ENCODE measurements around the gene ECE2. TPM values are rescaled to one million over a fixed set of nuclear protein-coding genes. Genes with fewer than 3 reads are reported as not detected.

ECE2 gene
- total and polyA plus RNA-seq, 4 donors: not detected

- Histone ChIP-seq H3K9ac (ENCODE audit: low read depth in 1 of 2, low read length in 2 of 2) (no peak overlapping the region), H3K9me3 (ENCODE audit: control insufficient read depth in 4 of 4, low read length in 3 of 4) (no peaks in the 10 kb centered on the region), H3K27me3 (ENCODE audit: control insufficient read depth in 4 of 4, insufficient read depth in 4 of 4, low read length in 3 of 4) (no peaks in the 10 kb centered on the region), H3K4me3 (ENCODE audit: low read depth in 1 of 3, low read length in 3 of 3) (no peak overlapping the region), H3K27ac (ENCODE audit: low read depth in 1 of 2, low read length in 2 of 2) (no peak overlapping the region), H3K4me1 (ENCODE audit: control insufficient read depth in 4 of 4, insufficient read depth in 4 of 4, low read length in 3 of 4) (peaks cover 0 to 11% (median 7%) of the 10 kb centered on the region in 4 donors), H3K36me3 (ENCODE audit: control insufficient read depth in 4 of 4, insufficient read depth in 3 of 4, low read depth in 1 of 4, low read length in 3 of 4) (peaks cover 53 to 96% (median 88%) of the 10 kb centered on the region in 4 donors)
- no peak for TF ChIP-seq REST (IDR thresholded peaks at IDR 0.05)
- TF ChIP-seq EGR1 (IDR thresholded peaks at IDR 0.05; ENCODE audit: low read depth in 2 of 2): no peak
- TF ChIP-seq TAF1 (conservative IDR thresholded peaks at IDR 0.05): no peak
- no peak for TF ChIP-seq ZBTB33 (IDR thresholded peaks at IDR 0.05)
- no peak for TF ChIP-seq GABPA (IDR thresholded peaks at IDR 0.05 in 1 of 2, conservative IDR thresholded peaks at IDR 0.05 in 1 of 2)
- no peak for TF ChIP-seq NR2F2 (IDR thresholded peaks at IDR 0.05)
- no peak for TF ChIP-seq JUND (IDR thresholded peaks at IDR 0.05)
- no peak for TF ChIP-seq RXRA (IDR thresholded peaks at IDR 0.05)
- TF ChIP-seq FOXA1 (IDR thresholded peaks at IDR 0.05): no peak
- no peak for TF ChIP-seq ATF3 (IDR thresholded peaks at IDR 0.05)
- no peak for TF ChIP-seq SP1 (IDR thresholded peaks at IDR 0.05)
- TF ChIP-seq HNF4G (IDR thresholded peaks at IDR 0.05): no peak
- no peak for TF ChIP-seq RAD21 (IDR thresholded peaks at IDR 0.05)
- TF ChIP-seq MAX (IDR thresholded peaks at IDR 0.05): no peak
- TF ChIP-seq CTCF (IDR thresholded peaks at IDR 0.05; ENCODE audit: low read depth, low read length, missing input control): no peak
- WGBS: 98% methylated on average over 21 of the region's 21 CpGs
- DNase-seq (ENCODE audit: low spot score): no peak
These were observed 51.3 kb downstream of the ECE2 start for GRCh38 chr3:184327171-184327570.

GRCh38 chr3:184328516-184328915, 52.7 kb downstream of the ECE2 start:
- no peak overlapping the region for H3K9ac ChIP-seq (ENCODE audit: low read depth in 1 of 2, low read length in 2 of 2)
- H3K4me1 ChIP-seq (ENCODE audit: control insufficient read depth in 4 of 4, insufficient read depth in 4 of 4, low read length in 3 of 4): no peaks in the 10 kb centered on the region
- peaks cover 44 to 96% (median 88%) of the 10 kb centered on the region in 4 donors for H3K36me3 ChIP-seq (ENCODE audit: control insufficient read depth in 4 of 4, insufficient read depth in 3 of 4, low read depth in 1 of 4, low read length in 3 of 4)
- TF ChIP-seq GABPA (IDR thresholded peaks at IDR 0.05 in 1 of 2, conservative IDR thresholded peaks at IDR 0.05 in 1 of 2): no peak
- no peak for TF ChIP-seq MAX (IDR thresholded peaks at IDR 0.05)
- TF ChIP-seq HNF4A (conservative IDR thresholded peaks at IDR 0.05): no peak
- TF ChIP-seq HNF4G (IDR thresholded peaks at IDR 0.05): no peak
- TF ChIP-seq SP1 (IDR thresholded peaks at IDR 0.05): no peak
- no peaks in the 10 kb centered on the region for H3K9me3 ChIP-seq (ENCODE audit: control insufficient read depth in 4 of 4, low read length in 3 of 4)
- DNase-seq (ENCODE audit: low spot score): no peak
- H3K4me3 ChIP-seq (ENCODE audit: low read depth in 1 of 3, low read length in 3 of 3): no peak overlapping the region
- no peak overlapping the region for H3K27ac ChIP-seq (ENCODE audit: low read depth in 1 of 2, low read length in 2 of 2)
- WGBS: 46% methylated on average over 3 of the region's 3 CpGs
- no peaks in the 10 kb centered on the region for H3K27me3 ChIP-seq (ENCODE audit: control insufficient read depth in 4 of 4, insufficient read depth in 4 of 4, low read length in 3 of 4)
